ENCODE measurements around the gene KLHL33. TPM values are rescaled to one million over a fixed set of nuclear protein-coding genes. Genes with fewer than 3 reads are reported as not detected.

Gene KLHL33
- total and polyA plus RNA-seq, 2 donors from 2014 or later: 0.24 to 0.72 TPM

- Histone ChIP-seq H3K9me3 (ENCODE audit: control insufficient read depth in 2 of 3, insufficient read depth in 1 of 3, low read length in 3 of 3) (no peaks in the 10 kb centered on the region), H3K9ac (ENCODE audit: low read length in 3 of 3) (no peak overlapping the region), H3K4me3 (ENCODE audit: low read length in 3 of 3) (no peak overlapping the region), H3K36me3 (ENCODE audit: control insufficient read depth in 2 of 3, insufficient read depth in 3 of 3, low read length in 3 of 3) (peaks cover 0 to 75% (median 59%) of the 10 kb centered on the region in 3 donors), H3K4me1 (ENCODE audit: control insufficient read depth in 2 of 3, insufficient read depth in 2 of 3, low read depth in 1 of 3, low read length in 3 of 3) (no peaks in the 10 kb centered on the region), H3K27me3 (ENCODE audit: control insufficient read depth, insufficient read depth, low read length) (no peaks in the 10 kb centered on the region), H3K27ac (ENCODE audit: low read depth in 2 of 2, low read length in 2 of 2) (no peak overlapping the region)
- intact Hi-C loops (cut with DNase I): no loop called here
- no peak for TF ChIP-seq CTCF (IDR thresholded peaks at IDR 0.05; ENCODE audit: borderline replicate concordance, extremely low read depth, insufficient read depth)
- no peak for DNase-seq
- no peak for FAIRE-seq
Observed at GRCh38 chr14:20381341-20381740, 54.6 kb downstream of the KLHL33 start.

DNA sequence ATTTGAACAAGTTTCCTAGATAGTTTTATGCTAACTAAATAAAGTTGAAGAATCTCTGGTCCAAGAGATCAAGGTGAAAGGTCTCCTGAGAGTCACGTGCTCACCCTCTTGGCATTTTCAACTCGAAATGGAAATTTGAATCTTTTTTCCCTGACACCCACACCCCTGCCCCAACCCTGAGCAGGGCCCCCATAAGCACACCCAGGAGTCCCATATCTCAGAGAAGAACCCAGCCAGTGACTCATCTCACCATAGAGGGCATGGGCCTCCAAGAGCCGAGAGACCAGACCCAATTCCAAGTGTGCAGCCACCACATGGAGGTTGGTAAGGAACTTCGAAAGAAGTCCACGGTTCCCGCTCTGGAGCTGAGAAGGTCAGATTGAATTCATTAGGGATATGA lies 55.3 kb downstream of the KLHL33 start:
- no peak for TF ChIP-seq CTCF (IDR thresholded peaks at IDR 0.05; ENCODE audit: borderline replicate concordance, extremely low read depth, insufficient read depth)

DNA sequence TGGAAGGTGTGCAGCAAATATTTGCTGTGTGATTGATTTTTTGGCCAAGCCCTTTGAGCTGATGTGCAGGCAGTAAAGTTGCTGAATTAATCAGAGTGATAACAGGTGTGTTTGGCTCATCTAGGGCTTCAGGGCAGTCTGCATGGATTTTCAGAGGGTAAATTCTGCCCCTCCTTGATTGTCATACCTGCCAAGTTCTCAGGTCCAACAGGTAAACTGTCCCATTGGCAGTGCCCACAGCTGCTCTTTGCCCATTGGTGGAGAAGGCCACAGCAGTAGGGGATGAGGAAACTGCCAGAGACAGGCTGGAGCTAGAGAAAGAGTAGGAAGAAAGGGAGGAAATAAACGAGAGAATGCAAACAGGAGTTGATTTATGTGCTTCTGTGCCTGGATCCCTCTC lies 56.2 kb downstream of the KLHL33 start:
- no peaks in the 10 kb centered on the region for H3K9me3 ChIP-seq (ENCODE audit: control insufficient read depth in 2 of 3, insufficient read depth in 1 of 3, low read length in 3 of 3)
- H3K27me3 ChIP-seq (ENCODE audit: control insufficient read depth, insufficient read depth, low read length): no peaks in the 10 kb centered on the region
- H3K4me1 ChIP-seq (ENCODE audit: control insufficient read depth in 2 of 3, insufficient read depth in 2 of 3, low read depth in 1 of 3, low read length in 3 of 3): no peaks in the 10 kb centered on the region
- DNase-seq (no peak), FAIRE-seq (no peak)
- H3K27ac ChIP-seq (ENCODE audit: low read depth in 2 of 2, low read length in 2 of 2): no peak overlapping the region
- TF ChIP-seq CTCF (IDR thresholded peaks at IDR 0.05; ENCODE audit: borderline replicate concordance, extremely low read depth, insufficient read depth): no peak
- H3K36me3 ChIP-seq (ENCODE audit: control insufficient read depth in 2 of 3, insufficient read depth in 3 of 3, low read length in 3 of 3): peaks cover 0 to 72% (median 56%) of the 10 kb centered on the region in 3 donors
- no peak overlapping the region for H3K4me3 ChIP-seq (ENCODE audit: low read length in 3 of 3)
- H3K9ac ChIP-seq (ENCODE audit: low read length in 3 of 3): no peak overlapping the region
- intact Hi-C loops (cut with DNase I): no loop called here

More for the DNA sequence above, 55.3 kb downstream of the KLHL33 start:
- FAIRE-seq: no peak
- Histone ChIP-seq H3K4me3 (ENCODE audit: low read length in 3 of 3) (no peak overlapping the region), H3K4me1 (ENCODE audit: control insufficient read depth in 2 of 3, insufficient read depth in 2 of 3, low read depth in 1 of 3, low read length in 3 of 3) (no peaks in the 10 kb centered on the region), H3K27me3 (ENCODE audit: control insufficient read depth, insufficient read depth, low read length) (no peaks in the 10 kb centered on the region), H3K9me3 (ENCODE audit: control insufficient read depth in 2 of 3, insufficient read depth in 1 of 3, low read length in 3 of 3) (no peaks in the 10 kb centered on the region), H3K9ac (ENCODE audit: low read length in 3 of 3) (no peak overlapping the region), H3K27ac (ENCODE audit: low read depth in 2 of 2, low read length in 2 of 2) (no peak overlapping the region), H3K36me3 (ENCODE audit: control insufficient read depth in 2 of 3, insufficient read depth in 3 of 3, low read length in 3 of 3) (peaks cover 0 to 74% (median 57%) of the 10 kb centered on the region in 3 donors)
- no peak for DNase-seq
- intact Hi-C loops (cut with DNase I): no loop called here

DNA sequence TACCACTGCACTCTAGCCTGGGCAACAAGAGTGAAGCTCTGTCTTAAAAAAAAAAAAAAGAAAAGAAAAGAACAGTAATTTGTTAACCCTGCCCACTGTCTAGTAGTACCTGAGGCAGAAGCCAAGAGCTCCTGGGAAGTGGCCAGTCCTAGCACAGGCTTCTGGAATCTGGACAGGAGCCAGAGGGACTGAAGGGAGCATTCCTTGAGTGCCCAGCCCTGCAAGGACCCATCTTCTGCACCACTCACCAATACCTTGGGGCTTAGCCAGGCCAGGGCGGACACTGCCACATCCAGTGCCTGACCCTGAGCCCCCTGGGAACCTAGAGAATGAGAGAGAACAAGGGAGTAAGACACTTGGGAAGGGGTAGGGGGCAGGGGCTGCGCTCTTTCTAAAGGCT lies 58.8 kb downstream of the KLHL33 start:
- H3K4me3 ChIP-seq (ENCODE audit: low read length in 3 of 3): no peak overlapping the region
- no peak overlapping the region for H3K9ac ChIP-seq (ENCODE audit: low read length in 3 of 3)
- no peak for TF ChIP-seq CTCF (IDR thresholded peaks at IDR 0.05; ENCODE audit: borderline replicate concordance, extremely low read depth, insufficient read depth)
- no peaks in the 10 kb centered on the region for H3K27me3 ChIP-seq (ENCODE audit: control insufficient read depth, insufficient read depth, low read length)
- no peaks in the 10 kb centered on the region for H3K4me1 ChIP-seq (ENCODE audit: control insufficient read depth in 2 of 3, insufficient read depth in 2 of 3, low read depth in 1 of 3, low read length in 3 of 3)
- FAIRE-seq (no peak), DNase-seq (no peak)
- intact Hi-C loops (cut with DNase I): no loop called here
- H3K9me3 ChIP-seq (ENCODE audit: control insufficient read depth in 2 of 3, insufficient read depth in 1 of 3, low read length in 3 of 3): no peaks in the 10 kb centered on the region
- peaks cover 3 to 74% (median 59%) of the 10 kb centered on the region in 3 donors for H3K36me3 ChIP-seq (ENCODE audit: control insufficient read depth in 2 of 3, insufficient read depth in 3 of 3, low read length in 3 of 3)
- no peak overlapping the region for H3K27ac ChIP-seq (ENCODE audit: low read depth in 2 of 2, low read length in 2 of 2)

Measured in kidney (tissue), 14 donors.